Central memory CD4-positive, alpha-beta T cell (primary cell): ENCODE results near the gene MAP3K12.
"Not testable (repeated sequence)": the region's sequence is repeated elsewhere in the genome, so short reads cannot be mapped to it uniquely, and the experiment has no call there.

ENCODE experiments used
- DNase-seq: peaks from one replicate; pipeline ENCODE4 v3.0.0; 2022
- total RNA-seq, 3 experiments: gene quantifications; one replicate each; lab custom pipeline; 2026; lab: John Stamatoyannopoulos, UW

The MAP3K12 gene, protein sequence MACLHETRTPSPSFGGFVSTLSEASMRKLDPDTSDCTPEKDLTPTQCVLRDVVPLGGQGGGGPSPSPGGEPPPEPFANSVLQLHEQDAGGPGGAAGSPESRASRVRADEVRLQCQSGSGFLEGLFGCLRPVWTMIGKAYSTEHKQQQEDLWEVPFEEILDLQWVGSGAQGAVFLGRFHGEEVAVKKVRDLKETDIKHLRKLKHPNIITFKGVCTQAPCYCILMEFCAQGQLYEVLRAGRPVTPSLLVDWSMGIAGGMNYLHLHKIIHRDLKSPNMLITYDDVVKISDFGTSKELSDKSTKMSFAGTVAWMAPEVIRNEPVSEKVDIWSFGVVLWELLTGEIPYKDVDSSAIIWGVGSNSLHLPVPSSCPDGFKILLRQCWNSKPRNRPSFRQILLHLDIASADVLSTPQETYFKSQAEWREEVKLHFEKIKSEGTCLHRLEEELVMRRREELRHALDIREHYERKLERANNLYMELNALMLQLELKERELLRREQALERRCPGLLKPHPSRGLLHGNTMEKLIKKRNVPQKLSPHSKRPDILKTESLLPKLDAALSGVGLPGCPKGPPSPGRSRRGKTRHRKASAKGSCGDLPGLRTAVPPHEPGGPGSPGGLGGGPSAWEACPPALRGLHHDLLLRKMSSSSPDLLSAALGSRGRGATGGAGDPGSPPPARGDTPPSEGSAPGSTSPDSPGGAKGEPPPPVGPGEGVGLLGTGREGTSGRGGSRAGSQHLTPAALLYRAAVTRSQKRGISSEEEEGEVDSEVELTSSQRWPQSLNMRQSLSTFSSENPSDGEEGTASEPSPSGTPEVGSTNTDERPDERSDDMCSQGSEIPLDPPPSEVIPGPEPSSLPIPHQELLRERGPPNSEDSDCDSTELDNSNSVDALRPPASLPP
- total RNA-seq, result 11.2 to 59.8 (median 35.3) reads per million in 3 experiments

GRCh38 chr12:53499266-53500141, at the start of gene MAP3K12:
Gene MAP3K12 (minus strand): TSS chr12:53499458. CDS start chr12:53487391, 12,067 bp downstream.
- DNase-seq, result peak; percentile 63

GRCh38 chr12:53548354-53548753, 49.1 kb upstream of the MAP3K12 start:
- DNase-seq, result not testable (repeated sequence)

- DNase-seq, result peak; percentile 53
These were observed 44.3 kb upstream of the MAP3K12 start for GRCh38 chr12:53543539-53543938.

- DNase-seq, result no peak
These were observed 40.3 kb upstream of the MAP3K12 start for GRCh38 chr12:53539526-53539925.

DNA sequence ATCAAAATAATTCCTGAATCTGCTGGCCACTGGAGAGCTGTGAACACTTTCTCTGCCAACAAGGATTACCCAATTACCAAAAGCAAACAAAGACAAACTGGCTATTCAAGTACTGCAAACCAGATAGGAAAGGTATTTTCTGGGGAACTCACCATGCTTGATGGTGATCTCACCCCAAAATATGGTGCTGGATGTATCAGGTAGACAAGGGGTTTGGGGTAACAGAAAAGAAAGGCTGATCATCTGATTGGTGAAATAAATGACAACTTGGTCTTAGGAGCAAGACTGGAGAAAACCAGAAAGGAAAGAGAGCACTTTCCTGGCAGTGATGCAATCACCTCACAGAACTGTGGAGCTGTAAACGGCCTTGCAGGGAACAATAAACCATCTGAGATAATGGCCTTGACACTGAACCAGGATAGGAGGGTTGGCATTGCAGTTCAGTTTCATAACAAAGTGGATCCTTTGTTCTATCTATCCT, 39.0 kb upstream of the MAP3K12 start:
- no peak for DNase-seq

DNA sequence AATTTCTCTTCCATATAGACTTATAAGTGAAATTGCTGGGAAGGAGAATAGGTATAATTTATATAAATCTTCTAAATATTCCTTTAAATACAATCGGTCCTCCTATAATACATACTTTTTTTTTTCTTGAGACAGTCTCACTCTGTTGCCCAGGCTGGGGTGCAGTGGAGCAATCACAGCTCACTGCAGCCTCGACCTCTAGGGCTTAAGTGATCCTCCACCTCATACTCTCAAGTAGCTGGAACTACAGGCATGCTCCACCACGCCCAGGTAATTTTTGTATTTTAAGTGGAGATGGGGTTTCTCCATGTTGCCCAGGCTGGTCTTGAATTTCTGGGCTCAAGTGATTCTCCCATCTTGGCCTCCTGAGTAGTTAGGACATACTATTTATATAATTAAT, 37.7 kb upstream of the MAP3K12 start:
- DNase-seq, result no peak

- no peak for DNase-seq
These were observed 34.2 kb upstream of the MAP3K12 start for GRCh38 chr12:53533471-53533870.

GRCh38 chr12:53532524-53533445, 33.5 kb upstream of the MAP3K12 start:
- DNase-seq, result no peak

- no peak for DNase-seq
These were observed 32.8 kb upstream of the MAP3K12 start for GRCh38 chr12:53532021-53532420.

GRCh38 chr12:53530920-53531319, 31.7 kb upstream of the MAP3K12 start:
- no peak for DNase-seq

DNA sequence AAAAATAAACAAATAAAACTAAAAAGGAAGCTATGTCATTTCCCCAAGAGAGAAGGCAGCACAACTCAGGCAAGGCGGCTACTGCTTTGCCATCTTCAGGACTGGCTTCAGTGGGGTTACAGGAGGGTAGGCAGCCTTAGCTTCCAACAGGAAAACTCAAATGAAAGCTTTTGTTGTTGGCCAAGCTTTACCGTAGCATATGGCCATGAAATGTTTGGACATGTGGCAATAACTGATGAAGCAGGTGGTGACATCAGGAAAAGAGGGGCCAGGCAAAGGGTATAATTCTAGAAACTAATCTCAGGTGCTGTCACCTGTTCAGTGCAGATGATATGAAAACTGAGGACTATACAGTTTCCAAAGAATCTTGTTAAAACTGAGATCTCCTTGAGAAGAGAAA, 30.8 kb upstream of the MAP3K12 start:
- DNase-seq, result no peak

- DNase-seq, result no peak
These were observed 25.2 kb upstream of the MAP3K12 start for GRCh38 chr12:53524476-53524875.

DNA sequence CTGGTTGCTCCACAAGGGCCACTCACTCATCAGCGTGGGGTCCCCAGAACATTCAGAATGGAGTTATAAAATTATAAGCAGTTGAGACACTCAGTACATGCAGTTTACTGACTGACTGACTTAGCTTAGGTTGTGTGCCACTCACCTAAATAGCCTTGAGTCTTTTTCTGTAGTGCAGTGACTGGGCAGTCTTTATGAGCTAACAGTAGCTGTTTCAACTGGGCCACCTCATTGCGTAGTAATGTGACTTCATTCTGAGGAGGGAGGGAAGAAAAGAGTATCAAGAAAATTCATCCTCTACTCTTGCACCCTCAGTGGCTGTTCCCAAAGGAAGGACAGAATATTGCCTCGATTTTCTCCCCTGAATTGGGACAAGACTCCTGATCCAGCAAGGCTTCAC, 23.9 kb upstream of the MAP3K12 start:
- no peak for DNase-seq

- DNase-seq, result no peak
These were observed 19.1 kb upstream of the MAP3K12 start for GRCh38 chr12:53518381-53518780.

GRCh38 chr12:53516758-53517455, 17.6 kb upstream of the MAP3K12 start:
- no peak for DNase-seq

GRCh38 chr12:53515291-53515680, 16.0 kb upstream of the MAP3K12 start:
- no peak for DNase-seq

GRCh38 chr12:53514628-53515290, 15.5 kb upstream of the MAP3K12 start:
- no peak for DNase-seq

GRCh38 chr12:53513712-53514410, 14.6 kb upstream of the MAP3K12 start:
- no peak for DNase-seq

GRCh38 chr12:53510181-53510812, 11.0 kb upstream of the MAP3K12 start:
- DNase-seq, result no peak
